ENCODE results near the gene ABLIM3.

ABLIM3 gene

DNA sequence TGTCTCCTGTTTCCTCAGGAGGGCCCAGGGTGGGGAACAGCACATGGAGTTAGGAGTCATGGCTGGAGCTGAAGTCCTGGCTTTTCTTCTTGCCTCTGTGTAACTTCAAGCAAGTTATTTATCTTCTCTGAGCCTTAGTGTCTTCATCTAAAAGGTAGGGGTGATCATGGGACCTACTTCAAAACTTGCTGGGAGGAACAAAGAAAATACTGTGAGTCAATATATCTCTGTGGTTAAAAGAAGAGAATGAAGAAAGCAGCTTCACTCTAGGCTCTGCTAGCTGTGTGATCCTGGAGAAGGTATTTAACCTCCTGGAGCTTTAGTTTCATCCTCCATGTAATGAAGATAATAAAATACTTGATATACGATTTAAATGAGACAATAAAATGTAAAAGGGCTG lies 156.9 kb downstream of the ABLIM3 start:
- no peak for DNase-seq (ENCODE audit: low read depth)
- TF ChIP-seq, protein P1, sequence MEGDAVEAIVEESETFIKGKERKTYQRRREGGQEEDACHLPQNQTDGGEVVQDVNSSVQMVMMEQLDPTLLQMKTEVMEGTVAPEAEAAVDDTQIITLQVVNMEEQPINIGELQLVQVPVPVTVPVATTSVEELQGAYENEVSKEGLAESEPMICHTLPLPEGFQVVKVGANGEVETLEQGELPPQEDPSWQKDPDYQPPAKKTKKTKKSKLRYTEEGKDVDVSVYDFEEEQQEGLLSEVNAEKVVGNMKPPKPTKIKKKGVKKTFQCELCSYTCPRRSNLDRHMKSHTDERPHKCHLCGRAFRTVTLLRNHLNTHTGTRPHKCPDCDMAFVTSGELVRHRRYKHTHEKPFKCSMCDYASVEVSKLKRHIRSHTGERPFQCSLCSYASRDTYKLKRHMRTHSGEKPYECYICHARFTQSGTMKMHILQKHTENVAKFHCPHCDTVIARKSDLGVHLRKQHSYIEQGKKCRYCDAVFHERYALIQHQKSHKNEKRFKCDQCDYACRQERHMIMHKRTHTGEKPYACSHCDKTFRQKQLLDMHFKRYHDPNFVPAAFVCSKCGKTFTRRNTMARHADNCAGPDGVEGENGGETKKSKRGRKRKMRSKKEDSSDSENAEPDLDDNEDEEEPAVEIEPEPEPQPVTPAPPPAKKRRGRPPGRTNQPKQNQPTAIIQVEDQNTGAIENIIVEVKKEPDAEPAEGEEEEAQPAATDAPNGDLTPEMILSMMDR (IDR thresholded peaks at IDR 0.05; ENCODE audit: low read length, missing control alignments) = no peak
- no peak overlapping the region for H3K4me3 ChIP-seq (replicated peaks; ENCODE audit: low read depth, low read length)

GRCh38 chr5:149298842-149299404 lies 157.6 kb downstream of the ABLIM3 start:
- no peak overlapping the region for H3K4me3 ChIP-seq (replicated peaks; ENCODE audit: low read depth, low read length)
- TF ChIP-seq, protein P1 (IDR thresholded peaks at IDR 0.05; ENCODE audit: low read length, missing control alignments) = no peak
- no peak for DNase-seq (ENCODE audit: low read depth)

GRCh38 chr5:149299451-149300054 lies 158.3 kb downstream of the ABLIM3 start:
- DNase-seq (ENCODE audit: low read depth) = no peak
- H3K4me3 ChIP-seq (replicated peaks; ENCODE audit: low read depth, low read length) = no peak overlapping the region
- TF ChIP-seq, protein P1 (IDR thresholded peaks at IDR 0.05; ENCODE audit: low read length, missing control alignments) = no peak

GRCh38 chr5:149300441-149300840 lies 159.1 kb downstream of the ABLIM3 start:
- H3K4me3 ChIP-seq (replicated peaks; ENCODE audit: low read depth, low read length) = no peak overlapping the region
- no peak for DNase-seq (ENCODE audit: low read depth)
- TF ChIP-seq, protein P1 (IDR thresholded peaks at IDR 0.05; ENCODE audit: low read length, missing control alignments) = no peak

DNA sequence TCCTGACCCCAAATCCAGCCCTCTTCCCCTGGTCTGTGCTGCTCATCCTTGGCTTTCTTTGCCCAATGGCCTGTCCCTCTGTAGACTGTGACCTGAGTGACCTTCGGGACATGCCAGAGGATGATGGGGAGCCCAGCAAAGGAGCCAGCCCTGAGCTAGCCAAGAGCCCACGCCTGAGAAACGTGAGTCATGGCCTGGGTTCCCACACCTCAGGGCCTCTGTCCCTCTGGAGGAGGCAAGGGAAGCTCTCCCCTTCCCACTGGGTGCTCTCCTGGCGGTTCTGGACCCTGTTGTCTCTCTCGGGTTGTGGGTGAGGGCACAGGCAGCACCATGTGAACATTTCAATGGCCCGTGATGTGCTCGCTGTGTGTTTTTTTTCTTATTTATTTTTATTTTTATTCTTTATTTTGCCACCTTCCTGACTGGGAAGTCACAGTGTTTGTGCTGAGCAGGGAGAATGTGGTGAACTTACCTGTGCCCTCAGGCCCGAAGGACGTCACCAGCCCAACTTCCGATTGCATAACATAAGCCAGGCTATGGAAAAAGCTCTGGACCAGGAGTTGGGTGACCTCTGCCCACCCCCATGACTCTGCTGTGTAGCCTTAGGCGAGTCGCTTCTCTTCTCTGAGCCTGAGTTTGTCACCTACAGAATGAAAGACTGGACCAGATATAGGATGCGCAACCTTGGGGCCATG lies 159.9 kb downstream of the ABLIM3 start:
- no peak overlapping the region for H3K4me3 ChIP-seq (replicated peaks; ENCODE audit: low read depth, low read length)
- TF ChIP-seq, protein P1 (IDR thresholded peaks at IDR 0.05; ENCODE audit: low read length, missing control alignments) = no peak

GRCh38 chr5:149301744-149302380 lies 160.6 kb downstream of the ABLIM3 start:
- TF ChIP-seq, protein P1 (IDR thresholded peaks at IDR 0.05; ENCODE audit: low read length, missing control alignments) = no peak
- no peak for DNase-seq (ENCODE audit: low read depth)
- no peak overlapping the region for H3K4me3 ChIP-seq (replicated peaks; ENCODE audit: low read depth, low read length)

More for the DNA sequence above, 159.9 kb downstream of the ABLIM3 start:
- DNase-seq (ENCODE audit: low read depth) = no peak

Data from fibroblast of pulmonary artery (primary cell).